ENCODE data around the gene ATP6V1G3.
A peak's percentile ranks its signal among the peaks of the same experiment; 100 is the strongest.

ATP6V1G3 gene

DNA sequence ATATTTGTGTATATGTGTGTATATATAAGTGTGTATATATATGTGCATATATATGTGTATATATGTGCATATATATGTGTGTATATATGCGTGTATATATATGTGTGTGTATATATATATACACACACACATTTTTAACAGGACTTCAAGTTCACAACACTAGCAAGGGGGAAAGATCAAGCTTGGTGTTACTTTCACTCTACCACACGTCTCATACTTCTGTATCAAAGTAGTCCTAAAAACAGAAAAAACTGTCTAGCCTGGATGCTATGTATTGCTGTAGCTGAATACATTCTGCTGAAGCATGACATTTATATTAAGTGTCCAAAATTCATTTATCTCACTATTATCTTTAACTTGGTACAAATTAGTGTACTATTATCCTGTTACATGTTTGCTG, 17.9 kb upstream of the ATP6V1G3 start:
- peaks cover 13% of the 10 kb centered on the region; the same call in 1 of the 2 replicates for H3F3A ChIP-seq (ENCODE audit: insufficient read depth)
- no peak overlapping the region for H3K4me3 ChIP-seq (ENCODE audit: insufficient read depth, low read length, poor library complexity, severe bottlenecking)
- no peak overlapping the region for H3K9ac ChIP-seq (ENCODE audit: low read length)
- H3K27ac ChIP-seq (ENCODE audit: low read depth, low read length): no peak overlapping the region
- TF ChIP-seq, protein P1, sequence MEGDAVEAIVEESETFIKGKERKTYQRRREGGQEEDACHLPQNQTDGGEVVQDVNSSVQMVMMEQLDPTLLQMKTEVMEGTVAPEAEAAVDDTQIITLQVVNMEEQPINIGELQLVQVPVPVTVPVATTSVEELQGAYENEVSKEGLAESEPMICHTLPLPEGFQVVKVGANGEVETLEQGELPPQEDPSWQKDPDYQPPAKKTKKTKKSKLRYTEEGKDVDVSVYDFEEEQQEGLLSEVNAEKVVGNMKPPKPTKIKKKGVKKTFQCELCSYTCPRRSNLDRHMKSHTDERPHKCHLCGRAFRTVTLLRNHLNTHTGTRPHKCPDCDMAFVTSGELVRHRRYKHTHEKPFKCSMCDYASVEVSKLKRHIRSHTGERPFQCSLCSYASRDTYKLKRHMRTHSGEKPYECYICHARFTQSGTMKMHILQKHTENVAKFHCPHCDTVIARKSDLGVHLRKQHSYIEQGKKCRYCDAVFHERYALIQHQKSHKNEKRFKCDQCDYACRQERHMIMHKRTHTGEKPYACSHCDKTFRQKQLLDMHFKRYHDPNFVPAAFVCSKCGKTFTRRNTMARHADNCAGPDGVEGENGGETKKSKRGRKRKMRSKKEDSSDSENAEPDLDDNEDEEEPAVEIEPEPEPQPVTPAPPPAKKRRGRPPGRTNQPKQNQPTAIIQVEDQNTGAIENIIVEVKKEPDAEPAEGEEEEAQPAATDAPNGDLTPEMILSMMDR (IDR thresholded peaks at IDR 0.05; ENCODE audit: insufficient read depth, low read length, poor library complexity, severe bottlenecking): no peak
- TF ChIP-seq EZH2phosphoT487 (conservative IDR thresholded peaks at IDR 0.05; ENCODE audit: low read length): no peak
- H3K79me2 ChIP-seq (ENCODE audit: insufficient read depth, low read length): no peaks in the 10 kb centered on the region
- H3K4me2 ChIP-seq (ENCODE audit: low read depth, low read length, poor library complexity, severe bottlenecking): no peak overlapping the region
- H3K9me3 ChIP-seq (ENCODE audit: insufficient read depth, low read length): no peaks in the 10 kb centered on the region
- no peak overlapping the region for H2AFZ ChIP-seq (ENCODE audit: low read depth, low read length, severe bottlenecking)
- no peaks in the 10 kb centered on the region for H3K27me3 ChIP-seq (ENCODE audit: low read length)
- H3K9me2 ChIP-seq (replicated peaks; ENCODE audit: insufficient read depth, low read length): no peaks in the 10 kb centered on the region
- peaks cover 2% of the 10 kb centered on the region; the same call in 1 of the 2 replicates for H3K36me3 ChIP-seq (ENCODE audit: low read length)
- H4K20me1 ChIP-seq (ENCODE audit: low read depth, low read length): no peaks in the 10 kb centered on the region

DNA sequence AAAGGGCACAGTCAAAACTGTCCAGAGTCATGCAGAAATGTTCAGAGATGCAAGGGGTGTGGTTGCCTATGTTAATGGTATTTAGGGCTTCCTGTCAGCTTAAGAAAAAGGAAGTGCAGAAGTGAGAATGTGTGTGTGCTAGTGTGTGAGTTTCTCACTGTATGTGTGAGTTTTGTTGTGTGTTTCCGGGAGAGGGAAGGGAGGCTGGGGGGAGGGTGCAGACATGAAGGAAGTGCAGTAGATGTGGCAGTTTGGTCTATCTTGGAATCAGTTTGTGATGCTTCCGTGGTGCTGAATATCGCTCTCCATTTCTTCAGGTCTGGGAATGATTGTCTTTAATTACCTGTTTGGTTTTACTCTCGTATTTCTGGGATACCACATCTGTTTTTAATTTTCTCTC, 16.5 kb upstream of the ATP6V1G3 start:
- peak overlapping the region; percentile 59 for H3K4me2 ChIP-seq (ENCODE audit: low read depth, low read length, poor library complexity, severe bottlenecking)
- H3K27me3 ChIP-seq (ENCODE audit: low read length): no peaks in the 10 kb centered on the region
- peak overlapping the region; percentile 77 for H2AFZ ChIP-seq (ENCODE audit: low read depth, low read length, severe bottlenecking)
- H3K36me3 ChIP-seq (ENCODE audit: low read length): no peaks in the 10 kb centered on the region
- H3F3A ChIP-seq (ENCODE audit: insufficient read depth): peaks cover 14% of the 10 kb centered on the region; the same call in 1 of the 2 replicates
- no peaks in the 10 kb centered on the region for H3K9me3 ChIP-seq (ENCODE audit: insufficient read depth, low read length)
- no peaks in the 10 kb centered on the region for H3K79me2 ChIP-seq (ENCODE audit: insufficient read depth, low read length)
- TF ChIP-seq EZH2phosphoT487 (conservative IDR thresholded peaks at IDR 0.05; ENCODE audit: low read length): no peak
- no peaks in the 10 kb centered on the region for H4K20me1 ChIP-seq (ENCODE audit: low read depth, low read length)
- H3K9ac ChIP-seq (ENCODE audit: low read length): peak overlapping the region; percentile 9; the same call in 1 of the 2 replicates
- H3K9me2 ChIP-seq (replicated peaks; ENCODE audit: insufficient read depth, low read length): no peaks in the 10 kb centered on the region
- peak overlapping the region; percentile 19 for H3K4me3 ChIP-seq (ENCODE audit: insufficient read depth, low read length, poor library complexity, severe bottlenecking)
- peak overlapping the region; percentile 8; the same call in 1 of the 2 replicates for H3K27ac ChIP-seq (ENCODE audit: low read depth, low read length)

DNA sequence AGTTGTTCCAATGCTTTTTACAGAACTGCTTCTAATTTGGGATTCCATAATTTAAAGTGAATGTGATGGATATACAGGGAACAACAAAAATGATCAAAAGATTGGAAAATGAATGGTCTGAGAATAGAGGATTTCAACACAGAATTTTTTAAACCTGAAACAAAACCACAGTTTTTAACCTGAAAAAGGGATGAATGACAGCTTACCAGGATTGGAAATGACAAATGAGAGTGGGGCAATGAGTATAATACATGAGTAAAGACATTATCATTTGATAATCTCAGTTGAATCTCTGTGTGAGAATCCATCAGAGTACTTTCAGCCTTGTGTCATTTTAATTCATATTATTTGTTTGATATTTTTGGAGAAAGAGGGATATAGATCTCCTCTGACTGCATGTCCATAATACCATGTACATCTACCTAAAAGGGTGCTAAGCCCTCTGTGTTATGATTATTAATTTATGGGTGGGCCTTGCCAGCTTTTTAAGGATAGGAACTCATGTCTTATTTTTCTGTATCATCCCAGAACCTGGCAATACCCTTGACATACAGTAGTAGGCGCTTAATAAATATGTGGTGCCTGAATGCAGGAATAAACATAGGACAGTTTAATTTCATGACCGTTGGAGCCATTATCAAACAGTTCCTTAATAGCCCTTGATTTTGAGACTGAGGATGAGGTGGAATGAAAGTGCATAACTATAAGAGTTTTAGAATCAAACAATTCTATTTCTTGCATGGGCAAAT, 12.4 kb upstream of the ATP6V1G3 start:
- no peak overlapping the region for H3K4me2 ChIP-seq (ENCODE audit: low read depth, low read length, poor library complexity, severe bottlenecking)

More for the DNA sequence above, 12.4 kb upstream of the ATP6V1G3 start:
- H3K9me2 ChIP-seq (replicated peaks; ENCODE audit: insufficient read depth, low read length): no peaks in the 10 kb centered on the region
- no peaks in the 10 kb centered on the region for H3K36me3 ChIP-seq (ENCODE audit: low read length)
- no peak overlapping the region for H3K27ac ChIP-seq (ENCODE audit: low read depth, low read length)
- H3K79me2 ChIP-seq (ENCODE audit: insufficient read depth, low read length): no peaks in the 10 kb centered on the region
- no peak overlapping the region for H2AFZ ChIP-seq (ENCODE audit: low read depth, low read length, severe bottlenecking)
- no peaks in the 10 kb centered on the region for H3K9me3 ChIP-seq (ENCODE audit: insufficient read depth, low read length)
- H3K27me3 ChIP-seq (ENCODE audit: low read length): no peaks in the 10 kb centered on the region
- no peaks in the 10 kb centered on the region for H4K20me1 ChIP-seq (ENCODE audit: low read depth, low read length)
- H3F3A ChIP-seq (ENCODE audit: insufficient read depth): peaks cover 8% of the 10 kb centered on the region; the same call in 1 of the 2 replicates
- no peak overlapping the region for H3K4me3 ChIP-seq (ENCODE audit: insufficient read depth, low read length, poor library complexity, severe bottlenecking)
- TF ChIP-seq, protein P1 (IDR thresholded peaks at IDR 0.05; ENCODE audit: insufficient read depth, low read length, poor library complexity, severe bottlenecking): peak; percentile 31
- TF ChIP-seq EZH2phosphoT487 (conservative IDR thresholded peaks at IDR 0.05; ENCODE audit: low read length): no peak
- no peak overlapping the region for H3K9ac ChIP-seq (ENCODE audit: low read length)

Measured in SU-DHL-6 (cell line).